Hippocampal formation (tissue), 2 donors: ENCODE data around the gene OLR1.
A peak's percentile ranks its signal among the peaks of the same experiment; 100 is the strongest.
"Not testable (repeated sequence)": the region's sequence is repeated elsewhere in the genome, so short reads cannot be mapped to it uniquely, and the experiment has no call there.

Experiments used
- DNase-seq, 2 donors: peaks; one replicate each; lab custom pipeline; 2025; lab: John Stamatoyannopoulos, UW

OLR1 gene

GRCh38 chr12:10171973-10172728 lies at the start of gene OLR1:
TSS of gene OLR1 (minus strand) at chr12:10172132. CDS start at chr12:10172077, 55 bp downstream.
- no peak for DNase-seq

- peak; percentile 20 to 31 for DNase-seq
These were observed 48.6 kb upstream of the OLR1 start for GRCh38 chr12:10220398-10221077.

GRCh38 chr12:10218021-10218420 lies 46.1 kb upstream of the OLR1 start:
- DNase-seq: no peak

GRCh38 chr12:10215946-10216345 lies 44.0 kb upstream of the OLR1 start:
- DNase-seq: not testable (repeated sequence)

GRCh38 chr12:10215436-10215835 lies 43.5 kb upstream of the OLR1 start:
- DNase-seq: no peak

- DNase-seq: no peak
These were observed 42.9 kb upstream of the OLR1 start for GRCh38 chr12:10214895-10215267.

GRCh38 chr12:10214136-10214894 lies 42.4 kb upstream of the OLR1 start:
- DNase-seq: peak in 1 of 2 donors; percentile 51

GRCh38 chr12:10213168-10214135 lies 41.5 kb upstream of the OLR1 start:
- peak; percentile 56 to 73 for DNase-seq

- peak; percentile 78 to 87 for DNase-seq
These were observed 40.8 kb upstream of the OLR1 start, which contains the start of gene GABARAPL1 for GRCh38 chr12:10212739-10213131. TSS of gene GABARAPL1 (plus strand) at chr12:10212877. CDS start at chr12:10213130, 253 bp downstream.

- DNase-seq: peak; percentile 87 to 91
These were observed 40.2 kb upstream of the OLR1 start for GRCh38 chr12:10211940-10212738.

GRCh38 chr12:10211101-10211939 lies 39.4 kb upstream of the OLR1 start:
- no peak for DNase-seq

GRCh38 chr12:10210225-10210624 lies 38.3 kb upstream of the OLR1 start:
- DNase-seq: no peak

GRCh38 chr12:10207136-10207535 lies 35.2 kb upstream of the OLR1 start:
- no peak for DNase-seq

GRCh38 chr12:10205220-10205807 lies 33.4 kb upstream of the OLR1 start:
- DNase-seq: no peak

GRCh38 chr12:10204495-10204894 lies 32.6 kb upstream of the OLR1 start:
- not testable (repeated sequence) for DNase-seq

- DNase-seq: no peak
These were observed 25.9 kb upstream of the OLR1 start for GRCh38 chr12:10197879-10198278.

- DNase-seq: no peak
These were observed 24.3 kb upstream of the OLR1 start for GRCh38 chr12:10196210-10196609.

GRCh38 chr12:10194160-10194670 lies 22.3 kb upstream of the OLR1 start:
- DNase-seq: no peak

- DNase-seq: no peak
These were observed 19.9 kb upstream of the OLR1 start for GRCh38 chr12:10191865-10192264.
